SHP77 (cell line): ENCODE results near the gene RND1.

Experiments
- DNase-seq, 2 experiments: peaks; one replicate each; lab custom pipeline; 2025; lab: John Stamatoyannopoulos, UW

RND1 gene

GRCh38 chr12:48807981-48808380 is 57.7 kb downstream of the RND1 start:
- DNase-seq, result no peak
